Small intestine (tissue), 7 donors: ENCODE results near the gene SUPT3H. TPM values are rescaled to one million over a fixed set of nuclear protein-coding genes. Genes with fewer than 3 reads are reported as not detected.
"Not testable (repeated sequence)": the region's sequence is repeated elsewhere in the genome, so short reads cannot be mapped to it uniquely, and the experiment has no call there.

Source experiments
- DNase-seq, 2 donors: peaks; one replicate each; pipeline versions ENCODE4 v3.0.0 to v3.0.0-alpha.2; 2013
- FAIRE-seq: peaks from 2 replicates; lab custom pipeline; 2012; peaks lifted over from hg19 to GRCh38; lab: Jason Lieb, UNC
- H3K27ac ChIP-seq, 3 donors: one replicate each; pipeline ENCODE4 v1.5.1; 2013; ENCODE audit warnings: low read length in 2 of 3, mild to moderate bottlenecking in 2 of 3, control low read depth in 1 of 3, inconsistent platforms in 1 of 3, low read depth in 1 of 3, moderate library complexity in 1 of 3
- H3K27me3 ChIP-seq, 3 donors: one replicate each; pipeline ENCODE4 v1.6.1; 2013; ENCODE audit warnings: low read length in 3 of 3, inconsistent platforms in 1 of 3; ENCODE audit not compliant: control insufficient read depth in 3 of 3, insufficient read depth in 3 of 3
- H3K36me3 ChIP-seq, 3 donors: one replicate each; pipeline ENCODE4 v1.6.1; 2013; ENCODE audit warnings: low read length in 3 of 3, inconsistent platforms in 1 of 3, low read depth in 1 of 3, mild to moderate bottlenecking in 1 of 3, moderate library complexity in 1 of 3; ENCODE audit not compliant: control insufficient read depth in 3 of 3, insufficient read depth in 2 of 3
- H3K4me1 ChIP-seq, 3 donors: one replicate each; pipeline ENCODE4 v1.6.1; 2013; ENCODE audit warnings: low read length in 2 of 3, inconsistent platforms in 1 of 3, low read depth in 1 of 3, mild to moderate bottlenecking in 1 of 3, moderate library complexity in 1 of 3; ENCODE audit not compliant: control insufficient read depth in 3 of 3, insufficient read depth in 2 of 3
- H3K4me3 ChIP-seq, 3 donors: one replicate each; pipeline ENCODE4 v1.5.1; 2013; ENCODE audit warnings: low read length in 3 of 3, control low read depth in 1 of 3, inconsistent platforms in 1 of 3, low read depth in 1 of 3, mild to moderate bottlenecking in 1 of 3, moderate library complexity in 1 of 3
- H3K9me3 ChIP-seq, 2 donors: one replicate each; pipeline ENCODE4 v1.6.1; 2013; ENCODE audit warnings: low read depth in 1 of 2, low read length in 1 of 2; ENCODE audit not compliant: control insufficient read depth in 2 of 2, insufficient read depth in 1 of 2
- WGBS, 3 donors: extraction: QIAGEN DNeasy Blood & Tissue Kit; methylation state at CpG; one replicate each; pipeline ENCODE4 v1.1.7; 2013; 5-methylcytosine and 5-hydroxymethylcytosine counted together
- polyA plus RNA-seq, 4 donors: library from polyadenylated mRNA; stranded (reverse) in 3 of 4; unstranded in 1 of 4; fragments of 200-250 nt in 3 of 4; fragments of 120-200 nt in 1 of 4; gene quantifications; one replicate each; pipeline versions ENCODE4 v1.2.1 to v1.2.3, GENCODE V29; 2013
- donor health status: healthy with polysubstance abuse.
- donor health status: control.
- donor health status: control.
- donor health status: Bipolar disorder and iron deficiency.
- donor health status: healthy.

SUPT3H gene
- polyA plus RNA-seq, 4 donors = 2.0 to 13.8 (median 7.0) TPM

GRCh38 chr6:44920952-44921491 lies 456.7 kb downstream of the SUPT3H start:
- peak in 1 of 2 donors; percentile 42 for DNase-seq
- H3K4me3 ChIP-seq = no peak overlapping the region
- no peaks in the 10 kb centered on the region for H3K9me3 ChIP-seq
- no peaks in the 10 kb centered on the region for H3K36me3 ChIP-seq
- H3K27me3 ChIP-seq = no peaks in the 10 kb centered on the region
- no peak for FAIRE-seq
- 40 to 54% (median 44%) methylated on average over 5 of the region's 5 CpGs for WGBS, 3 donors
- H3K4me1 ChIP-seq = peaks cover 0 to 3% (median 0%) of the 10 kb centered on the region in 3 donors
- no peak overlapping the region for H3K27ac ChIP-seq

GRCh38 chr6:44918671-44919296 lies 458.9 kb downstream of the SUPT3H start:
- FAIRE-seq (no peak), DNase-seq (no peak)
- H3K4me3 ChIP-seq = no peak overlapping the region
- WGBS, 3 donors = 68 to 74% (median 70%) methylated on average over 6 of the region's 6 CpGs
- H3K27me3 ChIP-seq = no peaks in the 10 kb centered on the region
- H3K4me1 ChIP-seq = peaks cover 0 to 6% (median 3%) of the 10 kb centered on the region in 3 donors
- H3K27ac ChIP-seq = no peak overlapping the region
- no peaks in the 10 kb centered on the region for H3K9me3 ChIP-seq
- H3K36me3 ChIP-seq = no peaks in the 10 kb centered on the region

GRCh38 chr6:44917430-44917829 lies 460.3 kb downstream of the SUPT3H start:
- Histone ChIP-seq H3K9me3 (no peaks in the 10 kb centered on the region), H3K27ac (no peak overlapping the region), H3K4me1 (peaks cover 0 to 6% (median 3%) of the 10 kb centered on the region in 3 donors), H3K27me3 (no peaks in the 10 kb centered on the region), H3K36me3 (no peaks in the 10 kb centered on the region), H3K4me3 (no peak overlapping the region)
- no peak for DNase-seq
- FAIRE-seq = no peak
- 91 to 95% (median 92%) methylated on average over 2 of the region's 2 CpGs for WGBS, 3 donors

GRCh38 chr6:44915111-44915510 lies 462.6 kb downstream of the SUPT3H start:
- Histone ChIP-seq H3K27ac (no peak overlapping the region), H3K4me3 (no peak overlapping the region), H3K27me3 (no peaks in the 10 kb centered on the region), H3K4me1 (peaks cover 0 to 6% (median 0%) of the 10 kb centered on the region in 3 donors), H3K36me3 (no peaks in the 10 kb centered on the region), H3K9me3 (no peaks in the 10 kb centered on the region)
- 96 to 97% (median 96%) methylated on average over 2 of the region's 2 CpGs for WGBS, 3 donors
- DNase-seq = no peak
- FAIRE-seq = no peak

GRCh38 chr6:44914141-44914540 lies 463.6 kb downstream of the SUPT3H start:
- Histone ChIP-seq H3K9me3 (no peaks in the 10 kb centered on the region), H3K4me3 (no peak overlapping the region), H3K4me1 (peaks cover 0 to 6% (median 0%) of the 10 kb centered on the region in 3 donors), H3K36me3 (no peaks in the 10 kb centered on the region), H3K27ac (no peak overlapping the region), H3K27me3 (no peaks in the 10 kb centered on the region)
- FAIRE-seq = no peak
- peak; percentile 53 to 83 for DNase-seq

- no peak overlapping the region for H3K27ac ChIP-seq
- 74 to 83% (median 83%) methylated on average over 2 of the region's 2 CpGs for WGBS, 3 donors
- H3K27me3 ChIP-seq = no peaks in the 10 kb centered on the region
Measured at GRCh38 chr6:44906761-44907160, 471.0 kb downstream of the SUPT3H start.

GRCh38 chr6:44900358-44900757 lies 477.4 kb downstream of the SUPT3H start:
- not testable (repeated sequence) for H3K27ac ChIP-seq, FAIRE-seq, H3K4me3 ChIP-seq, DNase-seq, H3K4me1 ChIP-seq, H3K9me3 ChIP-seq, H3K27me3 ChIP-seq, H3K36me3 ChIP-seq
- 83 to 92% (median 91%) methylated on average over 9 to 11 of the region's 11 CpGs for WGBS, 3 donors

More at GRCh38 chr6:44906761-44907160, 471.0 kb downstream of the SUPT3H start:
- FAIRE-seq (no peak), DNase-seq (no peak)
- Histone ChIP-seq H3K9me3 (no peaks in the 10 kb centered on the region), H3K4me1 (no peaks in the 10 kb centered on the region), H3K4me3 (no peak overlapping the region), H3K36me3 (no peaks in the 10 kb centered on the region)

GRCh38 chr6:44898296-44898930 lies 479.3 kb downstream of the SUPT3H start:
- no peak for FAIRE-seq
- H3K27me3 ChIP-seq = no peaks in the 10 kb centered on the region
- WGBS, 3 donors = 92 to 97% (median 93%) methylated on average over 10 of the region's 10 CpGs

More at GRCh38 chr6:44898296-44898930, 479.3 kb downstream of the SUPT3H start:
- Histone ChIP-seq H3K9me3 (peaks cover 0 to 7% of the 10 kb centered on the region in 2 donors), H3K27ac (no peak overlapping the region), H3K4me3 (no peak overlapping the region), H3K36me3 (no peaks in the 10 kb centered on the region), H3K4me1 (no peaks in the 10 kb centered on the region)
- DNase-seq = no peak
